ENCODE data around the gene SSR4.

DNA sequence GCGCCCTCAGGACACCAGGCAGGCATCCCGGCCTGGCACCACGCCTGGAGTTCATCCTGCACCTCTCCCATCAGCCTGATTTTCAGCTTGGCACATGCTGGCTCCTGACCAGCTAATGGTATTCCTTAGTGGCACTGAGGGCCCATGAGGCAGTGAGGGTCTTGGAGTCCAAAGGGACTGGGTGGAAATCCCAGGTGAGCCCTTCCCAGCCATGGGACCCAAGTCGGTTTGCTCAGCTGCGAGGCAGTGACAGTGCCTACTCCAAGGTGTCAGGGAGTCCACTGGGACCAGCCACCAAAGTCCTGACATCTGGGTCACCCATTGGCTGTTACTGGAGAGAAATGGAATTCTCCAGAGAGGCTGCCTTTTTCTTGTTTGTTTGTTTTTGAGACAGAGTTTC is 4.9 kb downstream of the SSR4 start:
- no peak for TF ChIP-seq POLR2A (IDR thresholded peaks at IDR 0.05; ENCODE audit: low read depth, low read length)
- no peak for TF ChIP-seq POLR2AphosphoS5 (IDR thresholded peaks at IDR 0.05; ENCODE audit: low read depth, low read length)
- TF ChIP-seq TAF1 (IDR thresholded peaks at IDR 0.05; ENCODE audit: low read depth, low read length): no peak
- no peak for TF ChIP-seq SPI1 (IDR thresholded peaks at IDR 0.05; ENCODE audit: low read depth, low read length)

Measured in GM12891 (cell line).